OCI-LY7 (cell line): ENCODE data around the gene MAP2K5.

Source experiments
- CTCF ChIP-seq: fragments of 200-600 bp; sonication (generic); conservative IDR thresholded peaks from 2 replicates; pipeline ENCODE4 v1.5.1; 2014; ENCODE audit warnings: mild to moderate bottlenecking, antibody characterized with exemption, low read length, moderate library complexity, mixed read lengths
- EZH2phosphoT487 ChIP-seq: fragments of 200-600 bp; sonication (generic); IDR thresholded peaks from 2 replicates; pipeline ENCODE4 v1.6.1; 2018; ENCODE audit warnings: low read depth, borderline replicate concordance, mild to moderate bottlenecking, mixed run types, antibody characterized with exemption, low read length, moderate library complexity, mixed read lengths

- TF ChIP-seq CTCF (no peak), EZH2phosphoT487 (no peak)
Measured at GRCh38 chr15:67815036-67815592, 272.6 kb downstream of the MAP2K5 start.
